HepG2 (cell line): Measurements from ENCODE around the gene MT4. TPM values are rescaled to one million over a fixed set of nuclear protein-coding genes. Genes with fewer than 3 reads are reported as not detected.
A peak's percentile ranks its signal among the peaks of the same experiment; 100 is the strongest.

Experiments
- ATAC-seq: fragments of 200-7000 bp; cut with Tn5 transposase; 3 replicates; pipeline ENCODE4 v1.9.1; 2020; ENCODE audit warnings: mild to moderate bottlenecking, moderate library complexity
- BruUV-seq: library from RNA; stranded (reverse); fragments of 400-500 nt; replicated peaks from 2 replicates; lab custom pipeline; 2021; lab: Mats Ljungman, UMichigan
- CTCF ChIA-PET: fragments of 300-600 bp; formaldehyde crosslinking; extraction: SDS; loops from one replicate; lab custom pipeline; 2021; ENCODE audit warnings: low total read pairs, inconsistent platforms, low intra/inter-chr PET ratio; lab: Yijun Ruan, JAX
- POLR2A ChIA-PET: fragments of 350-600 bp; sonication (Branson Sonifier 250); formaldehyde crosslinking; loops from one replicate; lab custom pipeline; 2020; ENCODE audit warnings: antibody characterized with exemption, inconsistent platforms; lab: Yijun Ruan, JAX
- DNase-seq: peaks from one replicate; pipeline ENCODE4 v3.0.0-alpha.2; 2015; ENCODE audit warnings: low spot score
- FAIRE-seq: peaks from 3 replicates; lab custom pipeline; 2011; peaks lifted over from hg19 to GRCh38; lab: Jason Lieb, UNC
- H2AFZ ChIP-seq: one replicate; pipeline ENCODE4 v1.6.1; 2011; ENCODE audit warnings: low read length, inconsistent platforms
- H3K27ac ChIP-seq: fragments of 300-600 bp; 3 replicates; pipeline ENCODE4 v1.8.0; 2011; ENCODE audit warnings: mixed run types, mild to moderate bottlenecking, mixed read lengths, low read length, inconsistent platforms; ENCODE audit not compliant: insufficient read depth; ENCODE audit errors: extremely low read length
- H3K27me3 ChIP-seq, 2 experiments: fragments of 200-600 bp in 1 of 2; 2 replicates in 1 of 2; 3 replicates in 1 of 2; pipeline versions ENCODE4 v1.6.0 to v1.8.0; 2011; ENCODE audit warnings: low read length in 2 of 2, mild to moderate bottlenecking in 2 of 2, moderate library complexity in 2 of 2, inconsistent platforms in 1 of 2; ENCODE audit not compliant: insufficient read depth in 2 of 2, control insufficient read depth in 1 of 2
- H3K36me3 ChIP-seq, 2 experiments: fragments of 200-600 bp in 1 of 2; replicated peaks in 1 of 2; 2 replicates in 1 of 2; 3 replicates in 1 of 2; pipeline versions ENCODE4 v1.5.1 to v1.8.0; 2011; ENCODE audit warnings: low read length in 2 of 2, inconsistent platforms in 1 of 2; ENCODE audit not compliant: insufficient read depth in 2 of 2, control insufficient read depth in 1 of 2
- H3K4me1 ChIP-seq: 2 replicates; pipeline ENCODE4 v1.5.1; 2012; ENCODE audit warnings: low read length, inconsistent platforms; ENCODE audit not compliant: insufficient read depth
- H3K4me2 ChIP-seq: 2 replicates; pipeline ENCODE4 v1.6.0; 2011; ENCODE audit warnings: low read depth, low read length, inconsistent platforms
- H3K4me3 ChIP-seq, 3 experiments: fragments of 200-600 bp in 1 of 3; sonication (generic), shearing (Covaris generic) in 1 of 3; replicated peaks in 1 of 3; 2 replicates each; pipeline ENCODE4 v1.5.1; 2011 to 2016; ENCODE audit warnings: low read length in 3 of 3, inconsistent platforms in 2 of 3, low read depth in 2 of 3, mild to moderate bottlenecking in 2 of 3, control low read depth in 1 of 3, mixed read lengths in 1 of 3; ENCODE audit not compliant: insufficient read depth in 1 of 3
- H3K79me2 ChIP-seq: one replicate; pipeline ENCODE4 v1.6.1; 2011; ENCODE audit warnings: low read length, inconsistent platforms; ENCODE audit not compliant: insufficient read depth
- H3K9ac ChIP-seq: 2 replicates; pipeline ENCODE4 v1.6.0; 2011; ENCODE audit warnings: mild to moderate bottlenecking, low read depth, low read length, inconsistent platforms; ENCODE audit not compliant: insufficient read depth
- H3K9me3 ChIP-seq: 2 replicates; pipeline ENCODE4 v1.5.1; 2012; ENCODE audit warnings: mild to moderate bottlenecking, low read length
- H4K20me1 ChIP-seq: 2 replicates; pipeline ENCODE4 v1.6.0; 2011; ENCODE audit warnings: inconsistent platforms, mild to moderate bottlenecking, low read length, moderate library complexity; ENCODE audit not compliant: insufficient read depth
- AGO2 ChIP-seq: fragments of 200-400 bp; formaldehyde crosslinking; optimal IDR thresholded peaks from 2 replicates; pipeline ENCODE3; 2017; ENCODE audit warnings: mild to moderate bottlenecking, low read depth, low read length, moderate library complexity
- ARHGAP35 ChIP-seq: sonication (generic); formaldehyde crosslinking; IDR thresholded peaks from 2 replicates; pipeline ENCODE4 v1.9.0; 2022; ENCODE audit warnings: mild to moderate bottlenecking, inconsistent platforms, moderate library complexity, missing genetic modification reagents, borderline replicate concordance
- FOSL2 ChIP-seq: sonication (generic); formaldehyde crosslinking; IDR thresholded peaks from 2 replicates; pipeline ENCODE4 v1.4.0; 2020; ENCODE audit warnings: missing genetic modification reagents
- GABPA ChIP-seq, 2 experiments: IDR thresholded peaks; 2 replicates each; pipeline ENCODE4 v1.6.1; 2011 to 2016; ENCODE audit warnings: low read depth in 2 of 2, low read length in 1 of 2, missing biosample characterization in 1 of 2, missing genetic modification characterization in 1 of 2
- MBNL3 ChIP-seq: fragments of 250-450 bp; sonication (Bioruptor Pico); conservative IDR thresholded peaks from 2 replicates; pipeline ENCODE4 v1.8.0; 2022; ENCODE audit warnings: mild to moderate bottlenecking, inconsistent platforms
- MED1 ChIP-seq: sonication (generic); formaldehyde crosslinking; IDR thresholded peaks from 2 replicates; pipeline ENCODE4 v1.4.0; 2020; ENCODE audit warnings: missing genetic modification reagents
- NCOA1 ChIP-seq: sonication (generic); formaldehyde crosslinking; IDR thresholded peaks from 2 replicates; pipeline ENCODE4 v1.9.0; 2021; ENCODE audit warnings: missing genetic modification reagents
- PHF21A ChIP-seq: sonication (generic); formaldehyde crosslinking; IDR thresholded peaks from 2 replicates; pipeline ENCODE4 v1.5.0; 2020; ENCODE audit warnings: mild to moderate bottlenecking, missing genetic modification reagents
- RNF2 ChIP-seq: fragments of 450-650 bp; conservative IDR thresholded peaks from 2 replicates; pipeline ENCODE4 v1.6.1; 2016; ENCODE audit warnings: low read depth
- WGBS: methylation state at CpG from one replicate; pipeline ENCODE4 v1.1.6; 2017; ENCODE audit warnings: low lambda C conversion rate; 5-methylcytosine and 5-hydroxymethylcytosine counted together
- in situ Hi-C: cut with HindIII; loops from 2 replicates; pipeline ENCODE4 v1.10.0; 2017; ENCODE audit warnings: low pct_unique_long_range_greater_than_20kb; ENCODE audit not compliant: extremely low pct_ligation_motif_present
- intact Hi-C: fragments of 100-400 bp; cut with micrococcal nuclease; formaldehyde crosslinking; loops from one replicate; pipeline ENCODE4 v1.10.0; 2022; ENCODE audit not compliant: unreplicated experiment
- polyA plus RNA-seq, 8 experiments: library from polyadenylated mRNA; depleted of rRNA in 3 of 8; stranded (reverse) in 7 of 8; unstranded in 1 of 8; fragments of >200 nt; fragmentation: Illumina TruSeq in 4 of 8; extraction: Trizol in 4 of 8; gene quantifications; 2 replicates each; pipeline versions ENCODE4 v1.2.1 to v1.2.3, GENCODE V29; 2011 to 2016; ENCODE audit warnings: low read depth in 4 of 8, missing spikeins in 1 of 8, mixed read lengths in 1 of 8; ENCODE audit not compliant: insufficient read depth in 1 of 8
- total RNA-seq, 5 experiments: library from RNA; depleted of rRNA; stranded (reverse); fragments of >200 nt; fragmentation: Illumina TruSeq; extraction: Trizol; gene quantifications; 2 replicates each; pipeline ENCODE4 v1.2.3, GENCODE V29; 2016; ENCODE audit warnings: low read depth in 1 of 5
- TF ChIP-seq, protein P1 (sequence below): sonication (generic); formaldehyde crosslinking; IDR thresholded peaks from 2 replicates; pipeline ENCODE4 v1.4.0; 2020; ENCODE audit warnings: missing genetic modification reagents, borderline replicate concordance

Gene MT4
- total and polyA plus RNA-seq, 2 of the 13 experiments (the other 11 are each of a cell fraction or from before 2014, with no cell fraction given) = not detected

DNA sequence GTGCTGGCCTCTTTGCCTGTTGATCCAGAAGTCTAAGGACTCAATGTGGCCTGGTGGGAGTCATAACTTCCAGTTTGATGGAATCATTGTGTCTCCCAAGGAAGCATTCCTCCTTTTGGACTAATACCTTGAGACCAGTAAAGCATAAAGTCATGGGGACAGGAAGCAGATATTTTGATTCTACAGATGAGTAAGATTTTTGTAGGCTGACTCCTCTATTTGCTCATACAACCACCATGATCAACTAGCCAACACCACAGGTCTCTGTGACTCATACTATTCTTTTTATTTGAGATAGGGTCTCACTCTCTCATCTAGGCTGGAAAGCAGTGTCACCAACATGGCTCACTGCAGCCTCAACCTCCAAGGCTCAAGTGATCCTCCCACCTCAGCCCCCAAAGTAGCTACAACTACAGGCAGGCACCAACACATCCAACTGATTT is 49.7 kb downstream of the MT4 start:
- CTCF ChIA-PET = no interaction called here
- peak; percentile 39 for DNase-seq
- Histone ChIP-seq H3K27ac (no peak overlapping the region), H3K27me3 (peaks cover 11 to 30% of the 10 kb centered on the region in 2 experiments; a peak in 4 of 5 replicates), H3K4me2 (no peak overlapping the region)
- intact Hi-C loops = no loop called here
- TF ChIP-seq FOSL2 (CRISPR knock-in tag) (peak; percentile 28), ARHGAP35 (no peak)
- TF ChIP-seq, all 625 proteins: peak for 1
- BruUV-seq = no TSS peak
- no peak for ATAC-seq
- FAIRE-seq = no peak
- no peaks in the 10 kb centered on the region for H3K79me2 ChIP-seq
- H2AFZ ChIP-seq = no peak overlapping the region
- no peaks in the 10 kb centered on the region for H4K20me1 ChIP-seq
- POLR2A ChIA-PET = interaction anchor here (1.5 kb wide), 1 partner anchor 11 kb away, joined by 6 read pairs; the partner anchor contains the start of gene MT1E
- H3K36me3 ChIP-seq = no peaks in the 10 kb centered on the region
- in situ Hi-C loops = no loop called here
- H3K9ac ChIP-seq = no peak overlapping the region
- peaks cover 34% of the 10 kb centered on the region for H3K4me1 ChIP-seq
- no peak overlapping the region for H3K4me3 ChIP-seq
- no peaks in the 10 kb centered on the region for H3K9me3 ChIP-seq

DNA sequence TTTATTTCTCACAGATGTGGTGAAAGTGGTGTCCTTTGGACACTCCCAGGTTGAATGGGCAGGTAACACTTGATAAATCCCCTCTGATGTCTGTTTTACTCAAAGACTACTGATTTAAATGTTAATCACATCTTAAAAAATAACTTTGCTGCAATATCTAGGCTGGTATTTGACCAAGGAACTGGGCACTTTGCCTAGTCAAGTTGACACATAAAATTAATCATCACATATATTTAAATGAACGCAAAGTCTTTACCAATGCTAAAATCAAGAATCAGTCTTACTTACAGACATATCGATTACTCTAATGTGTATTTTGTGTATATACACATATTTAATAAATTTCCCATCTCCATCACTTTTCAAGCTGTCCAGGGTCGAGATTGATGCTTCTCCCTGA is 50.5 kb downstream of the MT4 start:
- FAIRE-seq (no peak), DNase-seq (no peak)
- BruUV-seq = no TSS peak
- H3K4me3 ChIP-seq = no peak overlapping the region
- POLR2A ChIA-PET = interaction anchor here (1.5 kb wide), 1 partner anchor 10 kb away, joined by 6 read pairs; the partner anchor contains the start of gene MT1E
- H4K20me1 ChIP-seq = no peaks in the 10 kb centered on the region
- H3K27me3 ChIP-seq = peaks cover 11 to 33% of the 10 kb centered on the region in 2 experiments; a peak in 4 of 5 replicates
- no peaks in the 10 kb centered on the region for H3K9me3 ChIP-seq
- CTCF ChIA-PET = no interaction called here
- in situ Hi-C loops = no loop called here
- H3K79me2 ChIP-seq = no peaks in the 10 kb centered on the region
- intact Hi-C loops = no loop called here
- H3K36me3 ChIP-seq = no peaks in the 10 kb centered on the region
- 47% methylated on average over 3 of the region's 3 CpGs for WGBS
- no peak overlapping the region for H2AFZ ChIP-seq
- H3K27ac ChIP-seq = no peak overlapping the region
- TF ChIP-seq RNF2 (no peak), MED1 (CRISPR knock-in tag) (no peak), GABPA (IDR thresholded peaks at IDR 0.05; ENCODE audit: low read depth, low read length) (no peak), GABPA (CRISPR knock-in tag; IDR thresholded peaks at IDR 0.05; ENCODE audit: low read depth) (no peak), NCOA1 (CRISPR knock-in tag) (no peak), AGO2 (no peak), PHF21A (no peak), MBNL3 (CRISPR knock-in tag) (no peak)
- TF ChIP-seq, protein P1, sequence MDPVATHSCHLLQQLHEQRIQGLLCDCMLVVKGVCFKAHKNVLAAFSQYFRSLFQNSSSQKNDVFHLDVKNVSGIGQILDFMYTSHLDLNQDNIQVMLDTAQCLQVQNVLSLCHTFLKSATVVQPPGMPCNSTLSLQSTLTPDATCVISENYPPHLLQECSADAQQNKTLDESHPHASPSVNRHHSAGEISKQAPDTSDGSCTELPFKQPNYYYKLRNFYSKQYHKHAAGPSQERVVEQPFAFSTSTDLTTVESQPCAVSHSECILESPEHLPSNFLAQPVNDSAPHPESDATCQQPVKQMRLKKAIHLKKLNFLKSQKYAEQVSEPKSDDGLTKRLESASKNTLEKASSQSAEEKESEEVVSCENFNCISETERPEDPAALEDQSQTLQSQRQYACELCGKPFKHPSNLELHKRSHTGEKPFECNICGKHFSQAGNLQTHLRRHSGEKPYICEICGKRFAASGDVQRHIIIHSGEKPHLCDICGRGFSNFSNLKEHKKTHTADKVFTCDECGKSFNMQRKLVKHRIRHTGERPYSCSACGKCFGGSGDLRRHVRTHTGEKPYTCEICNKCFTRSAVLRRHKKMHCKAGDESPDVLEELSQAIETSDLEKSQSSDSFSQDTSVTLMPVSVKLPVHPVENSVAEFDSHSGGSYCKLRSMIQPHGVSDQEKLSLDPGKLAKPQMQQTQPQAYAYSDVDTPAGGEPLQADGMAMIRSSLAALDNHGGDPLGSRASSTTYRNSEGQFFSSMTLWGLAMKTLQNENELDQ (CRISPR knock-in tag) = no peak
- TF ChIP-seq, all 625 proteins: peak for 0
- H3K9ac ChIP-seq = no peak overlapping the region
- peaks cover 26% of the 10 kb centered on the region for H3K4me1 ChIP-seq
- no peak for ATAC-seq
- H3K4me2 ChIP-seq = no peak overlapping the region
